Endothelial cell (in vitro differentiated cells): ENCODE measurements around the gene VIPR2. TPM values are rescaled to one million over a fixed set of nuclear protein-coding genes. Genes with fewer than 3 reads are reported as not detected.
"Not testable (repeated sequence)": the region's sequence is repeated elsewhere in the genome, so short reads cannot be mapped to it uniquely, and the experiment has no call there.

Experiments used
- DNase-seq: peaks from one replicate; pipeline ENCODE4 v3.0.0; 2021; ENCODE audit warnings: low spot score
- H3K27ac Mint-ChIP-seq: one replicate; pipeline ENCODE4 v1.8.0; 2021; ENCODE audit warnings: mixed read lengths, inconsistent platforms; ENCODE audit not compliant: unreplicated experiment
- H3K27me3 Mint-ChIP-seq: one replicate; pipeline ENCODE4 v1.8.0; 2021; ENCODE audit warnings: mild to moderate bottlenecking, moderate library complexity, mixed read lengths, inconsistent platforms; ENCODE audit not compliant: unreplicated experiment
- H3K36me3 Mint-ChIP-seq: one replicate; pipeline ENCODE4 v1.8.0; 2021; ENCODE audit warnings: mild to moderate bottlenecking, low read depth, mixed read lengths, inconsistent platforms; ENCODE audit not compliant: unreplicated experiment
- H3K4me1 Mint-ChIP-seq: one replicate; pipeline ENCODE4 v1.8.0; 2021; ENCODE audit warnings: mild to moderate bottlenecking, mixed read lengths, inconsistent platforms; ENCODE audit not compliant: unreplicated experiment
- H3K4me3 Mint-ChIP-seq: one replicate; pipeline ENCODE4 v1.8.0; 2021; ENCODE audit warnings: mild to moderate bottlenecking, mixed read lengths, inconsistent platforms; ENCODE audit not compliant: unreplicated experiment
- H3K9me3 Mint-ChIP-seq: one replicate; pipeline ENCODE4 v1.8.0; 2021; ENCODE audit warnings: mixed read lengths, inconsistent platforms; ENCODE audit not compliant: unreplicated experiment
- total RNA-seq: library from RNA; stranded (reverse); fragmentation: NEBNext Ultra II Directional; extraction: Animal tissue kit (Norgen Biotek cat#: 25700); gene quantifications from one replicate; pipeline ENCODE4 v1.2.1, GENCODE V29; 2021; ENCODE audit not compliant: unreplicated experiment
- TF ChIP-seq, protein P1 (sequence below): fragments of 200-600 bp; sonication (generic); IDR thresholded peaks from one replicate; pipeline ENCODE4 v1.5.0; 2021; ENCODE audit warnings: antibody characterized with exemption; ENCODE audit not compliant: unreplicated experiment

The VIPR2 gene
- total RNA-seq, 1 donor from 2014 or later = 2.4 TPM

DNA sequence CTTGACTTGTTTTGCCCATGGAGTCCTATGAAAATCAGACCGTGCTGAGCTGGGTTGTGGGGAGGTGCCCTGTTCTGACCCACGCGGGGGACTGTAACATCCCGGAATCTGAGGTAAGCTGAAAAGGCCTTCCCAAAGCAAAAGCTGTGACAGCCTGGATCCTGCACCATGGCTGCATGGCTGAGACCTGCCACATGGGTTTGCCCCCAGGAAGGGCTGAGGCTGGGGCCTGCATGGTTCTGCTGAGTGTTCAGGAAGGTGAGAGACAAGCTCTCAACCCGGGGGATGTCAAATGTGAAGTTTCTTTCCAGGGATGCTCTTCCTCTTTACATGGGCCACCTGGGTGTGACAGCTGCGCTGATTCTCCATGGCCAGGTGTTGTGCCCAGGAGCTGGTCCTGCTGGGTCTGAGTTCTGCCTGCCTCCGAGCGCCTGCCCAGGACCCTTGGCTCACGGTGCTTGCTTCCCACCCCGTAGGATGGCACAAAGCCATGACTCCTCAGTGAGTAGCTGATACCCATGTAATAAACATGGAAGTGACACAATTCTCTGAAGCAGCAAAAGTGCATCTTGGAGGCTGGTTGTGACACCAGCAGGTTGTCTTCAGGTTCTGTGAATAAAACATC lies 58.3 kb downstream of the VIPR2 start:
- TF ChIP-seq, protein P1, sequence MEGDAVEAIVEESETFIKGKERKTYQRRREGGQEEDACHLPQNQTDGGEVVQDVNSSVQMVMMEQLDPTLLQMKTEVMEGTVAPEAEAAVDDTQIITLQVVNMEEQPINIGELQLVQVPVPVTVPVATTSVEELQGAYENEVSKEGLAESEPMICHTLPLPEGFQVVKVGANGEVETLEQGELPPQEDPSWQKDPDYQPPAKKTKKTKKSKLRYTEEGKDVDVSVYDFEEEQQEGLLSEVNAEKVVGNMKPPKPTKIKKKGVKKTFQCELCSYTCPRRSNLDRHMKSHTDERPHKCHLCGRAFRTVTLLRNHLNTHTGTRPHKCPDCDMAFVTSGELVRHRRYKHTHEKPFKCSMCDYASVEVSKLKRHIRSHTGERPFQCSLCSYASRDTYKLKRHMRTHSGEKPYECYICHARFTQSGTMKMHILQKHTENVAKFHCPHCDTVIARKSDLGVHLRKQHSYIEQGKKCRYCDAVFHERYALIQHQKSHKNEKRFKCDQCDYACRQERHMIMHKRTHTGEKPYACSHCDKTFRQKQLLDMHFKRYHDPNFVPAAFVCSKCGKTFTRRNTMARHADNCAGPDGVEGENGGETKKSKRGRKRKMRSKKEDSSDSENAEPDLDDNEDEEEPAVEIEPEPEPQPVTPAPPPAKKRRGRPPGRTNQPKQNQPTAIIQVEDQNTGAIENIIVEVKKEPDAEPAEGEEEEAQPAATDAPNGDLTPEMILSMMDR = no peak
- Mint-ChIP-seq H3K27ac (peak overlapping the region; percentile 3), H3K27me3 (peaks cover 10% of the 10 kb centered on the region), H3K9me3 (peaks cover 8% of the 10 kb centered on the region), H3K36me3 (peaks cover 7% of the 10 kb centered on the region), H3K4me1 (peaks cover 4% of the 10 kb centered on the region), H3K4me3 (peak overlapping the region; percentile 29)
- no peak for DNase-seq

DNA sequence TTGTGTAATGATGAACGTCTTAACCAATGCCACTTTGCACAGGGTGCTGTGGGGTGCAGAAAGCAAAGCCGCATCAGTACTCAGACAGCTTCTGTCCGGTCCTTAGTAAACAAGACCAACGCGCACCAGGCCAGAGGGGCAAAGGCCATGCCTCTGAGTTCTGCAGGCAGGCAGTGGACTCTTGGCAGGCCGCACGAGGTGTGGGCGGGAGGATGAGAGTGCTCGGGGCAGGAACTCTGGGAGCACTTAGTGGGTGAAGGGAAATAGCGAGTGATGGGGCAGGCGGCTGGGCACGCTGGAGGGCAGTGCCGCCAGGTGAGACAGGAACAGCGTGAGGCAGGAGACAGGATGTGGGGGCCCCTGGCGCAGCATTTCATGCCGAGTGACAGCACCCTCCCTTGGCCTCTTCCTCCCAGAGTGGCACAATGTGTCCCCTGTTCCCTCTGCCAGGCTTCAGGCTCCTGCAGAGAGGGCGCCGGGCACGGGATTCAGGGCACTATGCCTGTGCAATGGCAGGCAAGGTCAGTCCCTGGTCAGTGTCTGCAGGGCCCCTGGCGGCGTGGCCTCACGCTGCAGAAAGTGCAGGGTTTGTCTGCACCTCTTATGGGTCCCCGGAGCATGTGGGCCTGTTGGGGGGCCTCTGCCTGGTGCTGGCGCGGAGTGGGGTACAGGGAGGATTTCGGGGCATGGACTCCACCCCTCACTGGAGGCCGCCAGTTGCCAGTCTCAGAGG lies 60.4 kb downstream of the VIPR2 start:
- Mint-ChIP-seq H3K9me3 (peaks cover 8% of the 10 kb centered on the region), H3K36me3 (peaks cover 7% of the 10 kb centered on the region), H3K4me3 (no peak overlapping the region), H3K27ac (no peak overlapping the region), H3K4me1 (peaks cover 4% of the 10 kb centered on the region), H3K27me3 (peaks cover 10% of the 10 kb centered on the region)
- no peak for DNase-seq
- TF ChIP-seq, protein P1 = no peak

DNA sequence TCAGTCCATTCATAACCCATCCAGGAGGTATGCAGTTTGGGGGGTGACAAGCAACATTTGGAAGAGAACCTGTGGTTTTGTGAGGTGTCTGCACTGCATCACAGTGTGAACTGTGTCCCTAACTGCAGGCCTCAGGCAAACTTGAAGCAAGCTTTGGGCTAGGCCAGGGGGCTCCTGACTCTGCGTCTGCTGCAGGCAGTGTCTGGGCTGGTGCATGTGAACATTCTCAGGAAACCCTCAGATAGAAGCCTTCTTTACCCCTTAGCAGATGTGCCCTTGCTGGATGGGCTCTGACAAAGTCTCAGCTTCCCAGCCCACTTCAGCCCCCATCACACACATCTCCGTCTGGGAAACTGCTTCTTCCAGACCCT lies 61.0 kb downstream of the VIPR2 start:
- TF ChIP-seq, protein P1 = no peak
- H3K9me3 Mint-ChIP-seq = peaks cover 8% of the 10 kb centered on the region
- DNase-seq = no peak
- H3K27me3 Mint-ChIP-seq = peaks cover 10% of the 10 kb centered on the region
- H3K36me3 Mint-ChIP-seq = peaks cover 7% of the 10 kb centered on the region
- H3K4me1 Mint-ChIP-seq = peaks cover 4% of the 10 kb centered on the region
- H3K27ac Mint-ChIP-seq = no peak overlapping the region
- no peak overlapping the region for H3K4me3 Mint-ChIP-seq

DNA sequence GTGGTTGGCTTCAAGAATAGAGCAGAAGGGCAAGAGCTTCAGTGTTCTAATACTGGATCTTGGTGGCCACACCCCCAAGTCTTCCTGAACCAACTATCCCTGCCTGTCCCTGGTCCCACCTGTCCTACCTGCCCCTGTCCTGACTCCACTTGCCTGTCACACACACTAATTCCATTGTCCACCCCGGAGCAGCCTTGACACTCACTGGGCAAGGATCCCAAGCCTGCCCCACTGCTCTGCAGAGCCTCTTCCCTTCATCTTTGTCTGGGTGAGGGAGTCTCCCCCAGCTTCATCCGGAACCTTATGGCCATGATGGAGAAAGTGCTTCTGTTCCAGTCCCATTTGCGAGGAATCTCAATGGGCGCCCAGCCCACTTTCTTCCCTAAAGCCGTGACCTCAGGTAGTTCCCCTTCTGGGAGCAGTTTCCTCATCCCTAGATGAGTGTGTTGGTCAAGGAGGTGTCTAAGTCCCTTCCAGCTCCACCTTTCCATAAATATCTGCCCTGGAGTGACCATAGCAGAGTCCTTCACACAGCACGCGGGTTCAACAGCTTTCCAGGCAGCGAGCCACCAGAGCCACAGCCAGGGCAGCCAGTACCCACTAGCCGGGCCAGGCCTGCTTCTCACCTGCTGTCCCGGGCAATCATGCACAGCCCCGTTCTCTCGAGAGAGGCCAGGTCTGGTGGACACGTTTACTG lies 61.5 kb downstream of the VIPR2 start:
- H3K4me1 Mint-ChIP-seq = peaks cover 4% of the 10 kb centered on the region
- no peak for DNase-seq
- no peak overlapping the region for H3K4me3 Mint-ChIP-seq
- H3K27me3 Mint-ChIP-seq = peaks cover 10% of the 10 kb centered on the region
- TF ChIP-seq, protein P1 = no peak
- peaks cover 7% of the 10 kb centered on the region for H3K36me3 Mint-ChIP-seq
- H3K27ac Mint-ChIP-seq = no peak overlapping the region
- peaks cover 8% of the 10 kb centered on the region for H3K9me3 Mint-ChIP-seq

DNA sequence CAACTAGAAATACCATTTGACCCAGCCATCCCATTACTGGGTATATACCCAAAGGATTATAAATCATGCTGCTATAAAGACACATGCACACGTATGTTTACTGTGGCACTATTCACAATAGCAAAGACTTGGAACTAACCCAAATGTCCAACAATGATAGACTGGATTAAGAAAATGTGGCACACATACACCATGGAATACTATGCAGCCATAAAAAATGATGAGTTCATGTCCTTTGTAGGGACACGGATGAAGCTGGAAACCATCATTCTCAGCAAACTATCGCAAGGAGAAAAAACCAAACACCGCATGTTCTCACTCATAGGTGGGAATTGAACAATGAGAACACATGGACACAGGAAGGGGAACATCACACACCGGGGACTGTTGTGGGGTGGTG lies 62.6 kb downstream of the VIPR2 start:
- H3K9me3 Mint-ChIP-seq, H3K4me3 Mint-ChIP-seq, H3K36me3 Mint-ChIP-seq, H3K4me1 Mint-ChIP-seq, DNase-seq, H3K27ac Mint-ChIP-seq: not testable (repeated sequence)
- H3K27me3 Mint-ChIP-seq = peaks cover 10% of the 10 kb centered on the region
